IMR-90 (cell line): ENCODE measurements around the gene CD151. TPM values are rescaled to one million over a fixed set of nuclear protein-coding genes. Genes with fewer than 3 reads are reported as not detected.

Experiments used
- ATAC-seq: fragments of 200-7000 bp; cut with Tn5 transposase; 2 replicates; pipeline ENCODE4 v1.9.1; 2020; ENCODE audit warnings: low read depth, mild to moderate bottlenecking, moderate library complexity
- BruUV-seq: library from RNA; stranded (reverse); fragments of 400-500 nt; replicated peaks from 2 replicates; lab custom pipeline; 2021; lab: Mats Ljungman, UMichigan
- CTCF ChIA-PET: fragments of 300-600 bp; formaldehyde crosslinking; extraction: SDS; loops from one replicate; lab custom pipeline; 2021; ENCODE audit warnings: antibody characterized with exemption; lab: Yijun Ruan, JAX
- POLR2A ChIA-PET: fragments of 300-600 bp; sonication (Branson Sonifier 250); formaldehyde crosslinking; loops from one replicate; lab custom pipeline; 2022; ENCODE audit warnings: antibody characterized with exemption; ENCODE audit not compliant: unreplicated experiment; lab: Charles Lee
- DNase-seq: peaks from one replicate; pipeline ENCODE4 v3.0.0; 2013
- H2AFZ ChIP-seq: replicated peaks from 2 replicates; pipeline ENCODE3; 2013; ENCODE audit warnings: low read length, mild to moderate bottlenecking; ENCODE audit not compliant: poor library complexity
- H2AK5ac ChIP-seq: 2 replicates; pipeline ENCODE4 v1.6.1; 2013; ENCODE audit warnings: low read depth, low read length, inconsistent platforms
- H2AK9ac ChIP-seq: replicated peaks from 2 replicates; pipeline ENCODE3; 2013; ENCODE audit warnings: mild to moderate bottlenecking, low read depth, low read length, moderate library complexity; ENCODE audit not compliant: poor library complexity
- H2BK120ac ChIP-seq: 2 replicates; pipeline ENCODE4 v1.6.1; 2013; ENCODE audit warnings: low read depth, low read length, inconsistent platforms
- H2BK15ac ChIP-seq: 3 replicates; pipeline ENCODE4 v1.6.1; 2013; ENCODE audit warnings: low read depth, low read length, inconsistent platforms
- H2BK20ac ChIP-seq: 2 replicates; pipeline ENCODE4 v1.6.1; 2013; ENCODE audit warnings: low read depth, mild to moderate bottlenecking, inconsistent platforms, low read length, moderate library complexity
- H2BK5ac ChIP-seq: 2 replicates; pipeline ENCODE4 v1.6.1; 2013; ENCODE audit warnings: mild to moderate bottlenecking, low read depth, low read length, inconsistent platforms; ENCODE audit not compliant: poor library complexity, severe bottlenecking
- H3K14ac ChIP-seq: replicated peaks from 2 replicates; pipeline ENCODE4 v1.6.1; 2013; ENCODE audit warnings: low read depth, low read length, inconsistent platforms
- H3K18ac ChIP-seq: 2 replicates; pipeline ENCODE4 v1.6.1; 2013; ENCODE audit warnings: low read depth, low read length, control low read depth
- H3K23ac ChIP-seq: 2 replicates; pipeline ENCODE4 v1.6.1; 2013; ENCODE audit warnings: low read depth, low read length, inconsistent platforms
- H3K27ac ChIP-seq: 2 replicates; pipeline ENCODE4 v1.5.1; 2013; ENCODE audit warnings: mild to moderate bottlenecking, control low read depth, low read length; ENCODE audit not compliant: insufficient read depth
- H3K27me3 ChIP-seq: 2 replicates; pipeline ENCODE4 v1.6.1; 2013; ENCODE audit warnings: low read length; ENCODE audit not compliant: control insufficient read depth, insufficient read depth
- H3K36me3 ChIP-seq: 2 replicates; pipeline ENCODE4 v1.6.1; 2013; ENCODE audit warnings: low read length, mixed read lengths; ENCODE audit not compliant: control insufficient read depth, insufficient read depth
- H3K4ac ChIP-seq: 2 replicates; pipeline ENCODE4 v1.6.1; 2013; ENCODE audit warnings: low read depth, low read length, inconsistent platforms
- H3K4me1 ChIP-seq: 2 replicates; pipeline ENCODE4 v1.6.1; 2013; ENCODE audit warnings: low read length, mixed read lengths; ENCODE audit not compliant: control insufficient read depth, insufficient read depth
- H3K4me2 ChIP-seq: 2 replicates; pipeline ENCODE4 v1.6.1; 2013; ENCODE audit warnings: low read depth, mild to moderate bottlenecking, control low read depth, low read length, moderate library complexity
- H3K4me3 ChIP-seq: 2 replicates; pipeline ENCODE4 v1.5.1; 2013; ENCODE audit warnings: low read depth, mild to moderate bottlenecking, control low read depth, low read length, moderate library complexity; ENCODE audit not compliant: insufficient read depth
- H3K56ac ChIP-seq: 2 replicates; pipeline ENCODE4 v1.6.1; 2013; ENCODE audit warnings: low read length, inconsistent platforms; ENCODE audit not compliant: insufficient read depth; ENCODE audit errors: extremely low read depth
- H3K79me1 ChIP-seq, 2 experiments: 2 replicates each; pipeline ENCODE4 v1.6.1; 2013; ENCODE audit warnings: low read length in 2 of 2, inconsistent platforms in 1 of 2, low read depth in 1 of 2
- H3K9ac ChIP-seq: 2 replicates; pipeline ENCODE4 v1.6.1; 2013; ENCODE audit warnings: low read depth, low read length, control low read depth
- H3K9me1 ChIP-seq: 2 replicates; pipeline ENCODE4 v1.6.1; 2013; ENCODE audit warnings: low read length, inconsistent platforms; ENCODE audit not compliant: insufficient read depth
- H3K9me3 ChIP-seq: 2 replicates; pipeline ENCODE4 v1.6.1; 2013; ENCODE audit warnings: low read length; ENCODE audit not compliant: control insufficient read depth, insufficient read depth
- H4K20me1 ChIP-seq: 2 replicates; pipeline ENCODE4 v1.6.1; 2013; ENCODE audit warnings: low read length, inconsistent platforms; ENCODE audit not compliant: insufficient read depth
- H4K5ac ChIP-seq: 2 replicates; pipeline ENCODE4 v1.6.1; 2013; ENCODE audit warnings: mild to moderate bottlenecking, low read depth, low read length, control low read depth
- H4K8ac ChIP-seq, 2 experiments: 2 replicates each; pipeline ENCODE4 v1.6.1; 2013; ENCODE audit warnings: low read depth in 2 of 2, low read length in 2 of 2, control low read depth in 1 of 2, inconsistent platforms in 1 of 2
- H4K91ac ChIP-seq: 2 replicates; pipeline ENCODE4 v1.6.1; 2013; ENCODE audit warnings: low read depth, low read length, inconsistent platforms; ENCODE audit not compliant: insufficient read depth
- CEBPB ChIP-seq: IDR thresholded peaks from 2 replicates; pipeline ENCODE4 v1.6.1; 2012; ENCODE audit warnings: low read depth, low read length, improper control_type of control experiment
- WGBS, 2 experiments: methylation state at CpG; one replicate each; pipeline versions ENCODE4 v1.1.5 to v1.1.7; 2013; ENCODE audit warnings: missing lambda C conversion rate in 2 of 2; ENCODE audit not compliant: insufficient read length in 1 of 2; ENCODE audit errors: extremely low coverage in 2 of 2; 5-methylcytosine and 5-hydroxymethylcytosine counted together
- dilution Hi-C: fragments of 300-500 bp; cut with HindIII; formaldehyde crosslinking; loops from one replicate; pipeline ENCODE4 v1.14.3; 2018; ENCODE audit warnings: low sequenced_read_pairs; ENCODE audit not compliant: unreplicated experiment
- in situ Hi-C: fragments of 300-500 bp; cut with MboI; formaldehyde crosslinking; loops from 3 replicates; pipeline ENCODE4 v1.14.3; 2019; ENCODE audit warnings: low sequenced_read_pairs, inconsistent platforms, mixed read lengths
- intact Hi-C: fragments of 100-400 bp; cut with micrococcal nuclease; formaldehyde crosslinking; loops from 2 replicates; pipeline ENCODE4 v1.10.0; 2022
- polyA plus RNA-seq, 3 experiments: library from polyadenylated mRNA; depleted of rRNA; stranded (reverse); fragments of >200 nt; gene quantifications; 2 replicates each; pipeline ENCODE4 v1.2.3, GENCODE V29; 2012; ENCODE audit warnings: low replicate concordance in 1 of 3
- total RNA-seq: library from RNA; depleted of rRNA; stranded (reverse); fragments of >200 nt; gene quantifications from 2 replicates; pipeline ENCODE4 v1.2.3, GENCODE V29; 2012

Gene CD151
- total and polyA plus RNA-seq, 2 of the 4 experiments (the other 2 are of a cell fraction): 1,150 to 1,267 TPM

- Histone ChIP-seq H2BK15ac (no peak overlapping the region), H3K27me3 (peaks cover 6% of the 10 kb centered on the region; the same call in 1 of the 2 replicates), H2AK5ac (no peak overlapping the region), H2BK120ac (no peak overlapping the region), H3K36me3 (peaks cover 30% of the 10 kb centered on the region), H4K20me1 (peaks cover 37% of the 10 kb centered on the region), H3K4me1 (peaks cover 19% of the 10 kb centered on the region), H3K14ac (no peak overlapping the region), H2AK9ac (no peak overlapping the region), H3K18ac (no peak overlapping the region), H2BK5ac (no peak overlapping the region), H3K27ac (no peak overlapping the region), H3K4me3 (no peak overlapping the region), H4K91ac (no peak overlapping the region), H3K4me2 (no peak overlapping the region), H3K4ac (no peak overlapping the region), H3K23ac (no peak overlapping the region), H3K56ac (no peak overlapping the region), H3K9me1 (peaks cover 13% of the 10 kb centered on the region), H3K9ac (no peak overlapping the region), H4K8ac (no peak overlapping the region), H4K5ac (no peak overlapping the region), H3K79me1 (peaks cover 19 to 29% of the 10 kb centered on the region in 2 experiments), H2BK20ac (no peak overlapping the region), H3K9me3 (no peaks in the 10 kb centered on the region), H2AFZ (no peak overlapping the region)
- 86% methylated on average over 32 of the region's 53 CpGs; no CpG with 5 or more reads in 1 of the 2 experiments for WGBS, 2 experiments
- ATAC-seq (no peak), DNase-seq (no peak)
- no peak for TF ChIP-seq CEBPB
- BruUV-seq: no TSS peak
- intact Hi-C loops (no loop called here), in situ Hi-C loops (no loop called here), dilution Hi-C loops (no loop called here)
- POLR2A ChIA-PET: no interaction called here
- CTCF ChIA-PET: no interaction called here
Measured at GRCh38 chr11:823441-824291, 9.1 kb upstream of the CD151 start.
